ENCODE data around the gene METTL24.
"Not testable (repeated sequence)": the region's sequence is repeated elsewhere in the genome, so short reads cannot be mapped to it uniquely, and the experiment has no call there.

Gene METTL24

GRCh38 chr6:110310861-110311446, 47.2 kb downstream of the METTL24 start:
- no peak for DNase-seq (ENCODE audit: low read depth)

- DNase-seq (ENCODE audit: low read depth): not testable (repeated sequence)
These were observed 48.7 kb downstream of the METTL24 start for GRCh38 chr6:110309432-110309831.

- no peak for DNase-seq (ENCODE audit: low read depth)
These were observed 50.8 kb downstream of the METTL24 start for GRCh38 chr6:110307368-110307767.

GRCh38 chr6:110305832-110306231, 52.3 kb downstream of the METTL24 start:
- DNase-seq (ENCODE audit: low read depth): not testable (repeated sequence)

GRCh38 chr6:110303692-110304091, 54.5 kb downstream of the METTL24 start:
- DNase-seq (ENCODE audit: low read depth): not testable (repeated sequence)

GRCh38 chr6:110298916-110299315, 59.2 kb downstream of the METTL24 start:
- no peak for DNase-seq (ENCODE audit: low read depth)

GRCh38 chr6:110298411-110298810, 59.7 kb downstream of the METTL24 start:
- DNase-seq (ENCODE audit: low read depth): no peak

GRCh38 chr6:110296241-110297025, 61.7 kb downstream of the METTL24 start:
- DNase-seq (ENCODE audit: low read depth): no peak

- no peak for DNase-seq (ENCODE audit: low read depth)
These were observed 62.5 kb downstream of the METTL24 start for GRCh38 chr6:110295451-110296165.

- DNase-seq (ENCODE audit: low read depth): no peak
These were observed 70.4 kb downstream of the METTL24 start for GRCh38 chr6:110287462-110288341.

GRCh38 chr6:110285306-110286060, 72.7 kb downstream of the METTL24 start:
- DNase-seq (ENCODE audit: low read depth): no peak

GRCh38 chr6:110284855-110285254, 73.3 kb downstream of the METTL24 start:
- DNase-seq (ENCODE audit: low read depth): no peak

- no peak for DNase-seq (ENCODE audit: low read depth)
These were observed 74.5 kb downstream of the METTL24 start for GRCh38 chr6:110283657-110284056.

GRCh38 chr6:110282412-110282811, 75.7 kb downstream of the METTL24 start:
- DNase-seq (ENCODE audit: low read depth): no peak

- no peak for DNase-seq (ENCODE audit: low read depth)
These were observed 81.0 kb downstream of the METTL24 start for GRCh38 chr6:110277100-110277665.

- not testable (repeated sequence) for DNase-seq (ENCODE audit: low read depth)
These were observed 85.4 kb downstream of the METTL24 start for GRCh38 chr6:110272781-110273180.

GRCh38 chr6:110271732-110272022, 86.5 kb downstream of the METTL24 start:
- no peak for DNase-seq (ENCODE audit: low read depth)

GRCh38 chr6:110270165-110270564, 88.0 kb downstream of the METTL24 start:
- no peak for DNase-seq (ENCODE audit: low read depth)

GRCh38 chr6:110269623-110270022, 88.5 kb downstream of the METTL24 start:
- DNase-seq (ENCODE audit: low read depth): no peak

GRCh38 chr6:110266996-110267395, 91.2 kb downstream of the METTL24 start:
- no peak for DNase-seq (ENCODE audit: low read depth)

- no peak for DNase-seq (ENCODE audit: low read depth)
These were observed 92.9 kb downstream of the METTL24 start for GRCh38 chr6:110265273-110265672.
